ENCODE measurements around the gene DKC1.

The DKC1 gene

DNA sequence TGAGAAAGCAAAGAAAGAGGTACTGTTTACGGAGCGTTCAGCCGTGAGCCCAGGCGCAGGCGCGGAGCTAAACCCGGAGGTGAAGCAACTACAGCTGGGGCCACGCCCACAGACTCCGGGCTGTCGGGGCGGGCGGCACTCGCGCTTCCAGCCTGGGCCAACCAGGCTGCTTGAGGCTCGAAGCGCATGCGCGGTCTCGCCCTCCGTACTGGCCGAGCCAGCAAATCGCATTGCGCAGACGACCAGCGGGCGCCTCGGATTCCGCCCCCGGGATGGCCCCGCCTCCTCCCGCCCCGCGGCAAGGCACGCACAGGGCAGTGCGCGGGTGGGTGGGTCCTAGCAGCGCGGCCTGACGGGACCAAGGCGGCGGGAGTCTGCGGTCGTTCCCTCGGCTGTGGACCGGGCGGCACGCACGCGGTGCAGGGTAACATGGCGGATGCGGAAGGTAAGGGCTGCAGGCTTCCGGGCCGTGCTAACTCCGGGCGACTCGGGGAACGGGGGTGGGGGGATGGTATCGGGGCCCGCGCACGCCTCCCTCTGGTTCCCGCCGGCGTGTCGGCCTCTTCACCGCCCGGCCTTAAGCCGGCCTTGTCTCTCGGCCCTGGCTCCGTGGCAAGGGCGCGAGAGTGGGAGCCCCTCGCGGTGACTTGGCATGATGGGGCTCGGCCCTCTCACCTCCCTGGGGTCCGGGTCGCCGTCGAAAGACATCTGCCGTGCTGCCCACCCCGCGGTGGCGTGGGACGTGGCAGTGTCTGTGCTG, at the start of gene DKC1:
Gene DKC1, plus strand, starts transcription at position 328 of the 760 bp plus-strand sequence. Its CDS starts 102 bp downstream, at position 430.
- peak; percentile 95 to 99 for DNase-seq

DNA sequence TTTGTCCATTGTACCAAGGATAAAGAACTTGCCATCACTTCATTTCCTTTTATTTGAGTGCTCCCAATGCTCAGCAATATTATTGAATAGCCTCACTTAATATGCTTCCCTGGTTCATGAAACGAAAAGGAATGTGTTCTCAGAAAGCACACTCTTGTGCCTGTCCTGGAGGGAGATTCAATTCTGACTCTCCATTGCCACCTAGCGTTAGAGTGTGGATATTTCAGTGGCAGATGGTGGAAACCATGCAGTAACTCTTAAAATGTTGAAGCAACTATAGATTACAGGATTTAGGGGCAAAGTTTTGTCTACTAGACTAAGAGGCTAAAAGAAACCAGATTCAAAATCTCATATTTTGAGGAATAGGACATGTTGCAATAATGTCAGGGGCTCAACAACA, 47.7 kb upstream of the DKC1 start:
- peak in 1 of 2 experiments; percentile 67 for DNase-seq

DNA sequence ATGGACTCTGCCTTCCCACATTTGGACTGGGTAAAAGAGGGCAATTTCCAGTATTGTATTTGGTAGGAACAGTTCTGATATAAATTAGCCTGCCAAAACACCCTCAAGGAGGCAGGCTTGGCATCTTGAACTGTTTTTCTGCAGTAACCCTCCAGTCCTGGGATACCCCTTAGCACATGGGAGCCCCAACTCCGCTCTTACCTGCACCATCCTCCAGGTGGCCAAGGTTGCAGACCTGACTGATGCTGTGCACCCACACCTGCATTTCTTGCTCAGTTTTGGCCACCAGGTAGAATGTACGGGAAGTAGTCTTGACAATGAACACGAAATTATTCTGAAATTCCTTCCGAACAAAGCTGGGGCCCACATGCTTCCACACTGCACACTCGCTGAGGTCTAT, 46.8 kb upstream of the DKC1 start:
- DNase-seq: no peak

DNA sequence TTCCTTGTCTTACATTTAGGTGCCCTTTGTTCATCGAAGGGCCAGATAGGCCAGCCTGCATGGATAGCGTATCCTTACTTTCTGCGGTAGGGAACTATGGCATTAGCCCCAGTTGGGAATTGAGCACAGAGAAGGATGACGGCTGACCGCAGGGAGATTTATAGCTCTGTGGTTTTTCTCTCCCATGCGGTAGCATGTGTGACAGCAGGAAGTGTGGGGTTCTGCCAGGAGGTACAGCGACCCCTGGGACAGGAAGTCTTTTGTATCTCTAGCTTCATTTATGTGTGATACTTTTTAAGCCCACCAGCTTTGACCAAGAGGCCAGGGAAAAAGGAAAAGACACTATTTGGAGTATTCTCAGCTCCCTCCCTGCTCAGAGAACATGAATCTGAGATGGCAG, 44.8 kb upstream of the DKC1 start:
- no peak for DNase-seq

DNA sequence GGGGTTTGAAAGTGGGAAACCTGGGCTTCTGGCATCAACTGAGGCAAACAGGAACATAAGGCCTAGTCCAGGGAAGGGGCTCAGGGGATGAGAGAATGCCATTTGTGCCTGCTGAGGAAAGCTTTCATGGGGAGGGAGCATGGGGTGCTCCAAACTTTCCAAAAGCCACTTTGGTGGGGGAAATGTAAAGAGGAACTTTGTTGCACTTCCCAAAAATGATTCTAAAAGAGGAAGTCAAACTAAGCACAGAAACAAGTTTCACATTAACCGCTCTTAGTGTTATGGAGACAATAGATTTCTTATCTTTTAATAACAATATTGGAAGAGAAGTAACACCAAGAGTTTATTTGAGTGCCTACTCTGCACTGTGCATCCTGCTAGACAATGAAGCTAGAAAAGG, 44.0 kb upstream of the DKC1 start:
- no peak for DNase-seq

DNA sequence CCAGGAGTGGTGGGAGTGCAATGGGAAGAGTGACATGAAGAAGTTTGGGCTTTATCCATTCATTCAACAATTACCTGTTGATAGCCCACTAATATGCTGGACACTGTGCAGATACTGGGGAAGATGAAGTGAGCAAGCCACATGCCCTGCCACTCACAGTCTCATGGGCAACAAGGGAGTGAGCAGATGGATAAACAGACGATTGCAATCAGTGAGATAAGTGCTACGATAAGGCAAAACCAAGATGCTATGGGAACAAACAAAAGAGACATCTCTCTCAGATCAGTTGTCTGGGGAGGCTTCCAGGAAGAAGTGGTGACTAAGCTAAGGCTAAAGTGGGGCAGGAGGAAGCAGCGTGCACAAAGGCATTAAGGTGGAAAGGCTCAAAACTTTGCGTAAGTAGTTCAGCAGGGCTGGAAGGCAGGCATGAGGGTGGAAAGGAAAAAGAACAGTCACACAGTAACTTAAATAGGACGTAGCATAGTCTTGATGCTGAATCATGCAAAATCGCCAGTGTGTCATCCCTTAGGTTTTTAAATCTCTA, 43.5 kb upstream of the DKC1 start:
- DNase-seq: no peak

DNA sequence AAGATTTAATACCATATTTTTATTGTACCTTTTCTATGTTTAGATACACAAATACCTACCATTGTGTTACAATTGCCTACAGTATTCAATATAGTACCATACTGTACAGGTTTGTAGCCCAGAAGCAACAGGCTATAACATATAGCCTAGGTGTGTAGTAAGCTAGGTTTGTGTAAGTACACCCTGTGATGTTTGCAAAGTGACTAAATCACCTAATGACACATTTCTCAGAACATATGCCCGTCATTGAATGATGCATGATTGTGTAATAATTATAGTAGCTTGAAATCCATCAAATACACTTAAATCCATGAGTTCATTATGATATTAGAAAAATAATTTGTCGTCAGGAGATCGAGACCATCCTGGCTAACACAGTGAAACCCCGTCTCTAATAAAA, 42.6 kb upstream of the DKC1 start:
- DNase-seq: no peak

DNA sequence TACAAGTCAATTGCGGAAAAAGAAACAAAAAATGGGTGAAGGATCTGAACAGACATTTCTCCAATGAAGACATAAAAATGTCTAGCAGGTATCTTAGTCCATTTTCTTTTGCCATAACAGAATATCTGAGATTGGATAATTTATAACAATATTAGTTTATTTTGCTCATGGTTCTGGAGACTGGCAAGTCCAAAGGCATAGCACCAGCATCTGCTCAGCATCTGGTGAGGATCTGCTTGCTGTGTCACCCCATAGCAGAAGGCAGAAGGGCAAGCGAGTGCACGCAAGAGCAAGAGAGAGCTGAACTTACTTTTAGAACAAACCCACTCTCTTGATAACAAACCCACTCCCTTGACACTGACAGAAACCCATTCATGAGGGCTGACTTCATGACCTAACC, 41.5 kb upstream of the DKC1 start:
- no peak for DNase-seq

DNA sequence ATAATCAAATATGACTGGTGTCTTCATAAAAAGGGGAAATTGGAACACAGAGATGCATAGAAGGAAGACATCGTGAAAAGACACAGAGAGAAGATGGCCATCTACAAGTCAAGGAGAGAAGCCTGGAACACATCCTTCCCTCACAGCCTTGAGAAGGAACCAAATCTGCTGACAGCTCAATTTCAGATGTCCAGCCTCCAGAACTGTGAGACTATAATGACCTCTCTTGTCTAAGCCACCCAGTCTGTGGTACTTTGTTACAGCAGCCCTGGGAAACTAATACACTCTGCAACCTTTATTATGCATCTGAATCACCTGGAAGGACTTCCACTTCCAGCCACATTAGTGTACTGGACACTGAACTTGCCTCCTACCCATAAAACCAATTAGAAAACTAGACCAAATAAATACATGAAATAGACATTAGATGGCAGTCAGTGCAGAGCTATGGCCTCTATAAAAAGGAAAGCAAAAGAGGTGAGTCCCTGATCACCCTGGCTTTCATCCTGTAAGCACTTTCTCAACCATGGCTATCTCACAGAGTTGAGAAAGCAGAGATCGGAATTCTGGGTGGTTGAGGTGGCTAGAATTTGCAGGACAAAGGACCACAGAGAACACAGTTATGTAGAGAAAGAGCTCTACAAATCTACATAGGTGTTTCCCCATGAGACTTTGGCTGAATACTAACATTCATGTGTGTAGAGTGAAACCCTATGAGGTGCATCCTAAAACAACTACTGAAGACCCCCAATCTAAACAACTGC, 37.5 kb upstream of the DKC1 start:
- DNase-seq: no peak

DNA sequence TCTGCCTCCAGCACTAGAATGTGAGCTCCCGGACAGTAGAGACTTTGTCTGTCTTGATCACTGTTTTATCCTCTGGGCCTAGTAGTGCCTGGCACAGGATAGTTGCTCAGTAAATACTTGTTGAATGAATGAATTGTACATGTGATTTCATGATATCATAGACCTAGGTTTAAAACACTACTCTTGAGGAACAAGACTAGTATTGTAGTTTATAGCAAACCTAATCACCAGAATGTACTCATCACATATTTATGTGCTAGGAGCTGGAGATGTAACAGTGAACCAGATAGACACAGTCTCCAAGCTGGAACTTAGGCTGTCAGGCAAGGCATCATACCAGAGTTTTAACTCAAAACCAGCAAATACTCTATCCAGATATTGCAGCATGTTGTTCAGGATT, 35.2 kb upstream of the DKC1 start:
- no peak for DNase-seq

DNA sequence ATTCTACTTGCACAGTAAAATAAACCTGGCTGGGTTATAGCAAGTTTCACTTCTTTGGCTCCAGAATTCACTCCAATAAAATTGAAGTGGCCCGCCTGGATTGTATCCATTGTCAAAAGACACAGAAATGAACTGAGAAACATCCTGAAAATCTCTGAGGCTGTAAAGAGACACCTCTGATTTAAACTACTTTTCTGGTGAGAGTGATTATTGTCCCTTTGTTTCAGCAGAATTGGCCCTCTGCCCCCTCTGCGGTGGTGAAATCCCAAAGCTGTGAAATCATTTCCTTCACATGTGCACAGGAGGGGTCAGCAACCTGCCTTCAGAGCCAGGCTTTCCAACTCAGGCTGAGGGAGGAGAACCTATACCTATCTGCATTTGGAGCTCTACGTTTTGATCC, 34.8 kb upstream of the DKC1 start:
- DNase-seq: no peak

DNA sequence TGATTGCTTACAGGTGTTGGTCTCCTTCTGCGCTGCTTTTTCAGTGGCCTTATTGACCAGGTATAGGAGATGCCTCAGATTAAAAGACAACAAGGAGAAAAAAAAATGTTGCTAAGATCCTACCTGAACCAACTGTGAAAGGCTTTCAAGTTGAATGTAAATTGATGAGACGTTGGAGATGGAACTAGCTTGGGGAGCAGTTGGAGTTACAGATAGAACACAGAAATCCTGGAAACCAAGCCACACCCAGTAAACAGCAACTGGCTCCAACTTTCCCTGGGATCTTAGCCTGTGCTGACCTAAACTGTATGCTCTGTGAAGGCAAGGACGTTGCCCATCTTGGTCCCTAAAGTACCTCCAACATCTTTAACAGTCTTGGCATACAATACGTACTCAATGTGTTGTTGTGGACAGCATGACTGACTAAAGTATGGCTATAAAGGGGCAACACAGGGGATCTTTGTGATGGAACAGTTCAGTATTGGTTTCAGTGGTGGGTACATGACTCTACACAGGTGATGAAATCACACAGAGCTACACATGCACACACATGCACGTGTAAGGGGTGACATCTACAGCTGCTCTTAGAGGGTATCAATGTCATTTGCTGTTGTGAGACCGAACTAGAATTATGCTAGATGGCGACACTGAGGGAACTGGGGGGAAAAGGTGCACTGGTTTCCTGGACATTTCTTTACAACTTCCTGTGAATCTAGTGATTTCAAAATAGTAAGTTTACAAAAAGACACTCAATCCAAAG, 34.1 kb upstream of the DKC1 start:
- DNase-seq: no peak

DNA sequence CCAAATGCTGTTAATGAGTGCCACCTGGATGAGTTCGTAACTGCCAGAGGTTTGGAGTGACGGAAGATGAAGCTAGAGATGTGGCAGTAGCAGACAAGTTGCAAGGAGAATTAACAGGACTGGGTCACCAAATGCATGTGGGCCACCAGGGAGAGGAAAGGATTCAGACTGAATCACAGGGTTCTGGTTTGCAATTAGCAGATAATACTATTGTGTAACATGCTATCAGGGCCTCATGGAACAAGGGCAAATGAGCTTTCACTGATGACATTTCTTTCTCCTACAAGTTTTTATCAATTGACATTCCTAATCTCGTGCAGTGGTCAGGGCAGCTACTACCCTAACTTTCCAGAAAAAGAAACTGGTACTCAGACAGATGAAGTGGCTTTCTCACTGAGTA, 33.2 kb upstream of the DKC1 start:
- no peak for DNase-seq

DNA sequence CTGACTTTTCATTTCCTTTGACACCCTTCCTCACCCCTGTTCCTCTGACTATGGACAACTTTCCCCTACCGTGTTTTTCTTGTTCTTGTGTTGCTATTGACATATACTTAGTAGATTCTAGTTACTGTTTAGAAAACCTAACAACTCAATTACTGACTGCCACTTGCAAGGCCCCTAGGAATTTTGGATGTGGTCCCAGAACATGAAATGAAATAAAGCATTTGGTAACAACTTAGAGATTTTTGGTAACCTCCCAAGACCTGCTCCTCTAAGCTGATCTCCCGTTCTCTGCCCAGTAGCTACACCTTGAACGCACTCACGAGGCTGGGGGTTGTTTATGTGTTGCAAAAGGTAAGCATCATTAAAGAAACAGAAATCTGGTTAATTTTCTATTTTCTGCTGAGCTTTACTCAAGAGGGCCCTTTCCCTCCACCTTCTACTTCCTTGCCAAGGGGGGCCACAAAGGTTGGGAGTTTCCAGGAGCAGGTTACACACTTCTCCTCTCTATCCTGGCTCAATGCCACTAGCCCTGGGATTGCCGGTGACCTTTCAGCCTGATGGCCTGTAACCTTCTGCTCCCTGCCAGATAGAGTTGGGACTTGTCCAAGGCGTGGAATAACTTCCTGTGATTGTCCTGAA, 32.3 kb upstream of the DKC1 start:
- no peak for DNase-seq

DNA sequence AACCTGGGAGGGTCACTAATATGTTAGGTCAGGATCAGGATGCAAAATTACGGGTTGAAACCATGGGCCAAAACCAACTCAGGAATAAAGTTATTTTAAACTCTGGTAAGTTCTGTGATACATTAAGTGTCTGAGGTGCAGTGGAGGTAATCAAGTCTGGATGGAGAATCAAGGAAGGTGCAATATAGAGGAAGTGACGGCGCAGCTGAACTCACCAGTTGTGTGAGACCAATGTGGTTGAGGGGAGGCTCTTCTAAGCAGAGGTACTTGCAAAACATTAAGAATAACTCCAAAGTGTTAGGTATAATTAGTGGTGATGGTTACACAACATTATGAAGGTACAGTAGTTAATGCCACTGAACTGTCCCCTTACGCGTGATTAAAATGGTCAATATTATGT, 31.5 kb upstream of the DKC1 start:
- no peak for DNase-seq

DNA sequence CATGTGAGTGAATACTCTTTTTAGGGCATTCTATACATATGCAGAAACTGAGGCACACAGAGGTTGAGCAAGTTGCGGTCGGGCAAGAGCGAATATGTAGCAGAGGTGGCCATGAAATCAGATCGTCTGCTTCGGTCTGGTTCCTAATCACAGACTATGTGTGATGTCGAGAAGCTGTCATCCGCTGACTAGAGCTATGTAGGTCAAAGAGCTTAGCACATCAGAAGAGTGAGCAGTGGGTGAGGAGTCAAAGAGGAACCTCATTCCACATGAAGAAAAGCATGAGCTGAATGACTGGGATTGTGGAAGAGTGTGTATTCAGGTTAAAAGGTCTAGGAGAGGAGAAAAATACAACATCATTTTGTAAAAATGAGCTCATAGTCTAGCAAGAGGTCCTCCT, 30.8 kb upstream of the DKC1 start:
- DNase-seq: no peak

DNA sequence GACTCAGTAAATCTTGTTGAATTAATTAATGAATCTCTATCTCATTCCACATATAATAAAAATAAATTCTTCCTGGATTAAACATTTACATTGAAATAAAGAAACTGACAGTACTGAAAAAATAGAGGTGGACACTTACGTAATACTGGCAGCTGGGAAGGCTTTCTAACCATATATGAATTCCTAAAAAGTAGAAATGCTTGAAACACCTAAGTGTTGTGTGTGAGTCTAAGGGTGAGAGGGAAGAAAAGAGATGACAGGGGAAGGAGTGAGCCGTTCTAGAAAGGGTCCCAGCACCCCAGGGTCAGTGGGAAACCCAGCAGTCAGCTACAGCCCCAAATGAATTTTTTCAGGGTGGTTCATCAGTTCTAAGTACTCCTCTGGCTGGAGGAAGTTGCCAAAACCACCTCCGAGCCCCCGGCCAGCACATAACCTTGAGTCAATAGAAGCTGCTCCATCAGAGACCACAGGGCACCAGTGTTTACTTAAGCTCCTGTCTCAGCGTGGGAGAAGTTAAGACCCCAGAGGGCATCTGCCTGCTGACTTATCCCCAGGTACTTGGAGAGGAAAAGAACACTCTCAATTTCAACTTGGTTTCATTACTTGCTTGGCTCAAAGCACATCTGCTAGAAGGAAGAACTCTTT, 30.1 kb upstream of the DKC1 start:
- no peak for DNase-seq

DNA sequence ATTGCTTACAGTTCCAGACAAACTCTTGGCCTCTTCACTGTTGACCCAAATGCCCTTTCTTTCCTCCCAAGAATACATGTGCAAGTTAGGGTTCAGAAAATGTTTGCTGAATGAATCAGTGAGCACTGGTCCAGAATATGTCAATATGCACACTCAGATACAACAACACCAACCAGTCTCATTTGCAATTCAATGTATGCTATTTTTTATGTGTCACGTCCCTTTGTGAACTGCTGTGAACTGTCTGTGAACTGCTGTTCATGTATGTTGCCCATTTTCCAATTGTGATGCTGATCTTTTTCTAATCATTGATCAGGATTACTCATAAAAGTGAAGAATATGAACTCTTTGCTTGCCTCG, 29.6 kb upstream of the DKC1 start:
- no peak for DNase-seq

DNA sequence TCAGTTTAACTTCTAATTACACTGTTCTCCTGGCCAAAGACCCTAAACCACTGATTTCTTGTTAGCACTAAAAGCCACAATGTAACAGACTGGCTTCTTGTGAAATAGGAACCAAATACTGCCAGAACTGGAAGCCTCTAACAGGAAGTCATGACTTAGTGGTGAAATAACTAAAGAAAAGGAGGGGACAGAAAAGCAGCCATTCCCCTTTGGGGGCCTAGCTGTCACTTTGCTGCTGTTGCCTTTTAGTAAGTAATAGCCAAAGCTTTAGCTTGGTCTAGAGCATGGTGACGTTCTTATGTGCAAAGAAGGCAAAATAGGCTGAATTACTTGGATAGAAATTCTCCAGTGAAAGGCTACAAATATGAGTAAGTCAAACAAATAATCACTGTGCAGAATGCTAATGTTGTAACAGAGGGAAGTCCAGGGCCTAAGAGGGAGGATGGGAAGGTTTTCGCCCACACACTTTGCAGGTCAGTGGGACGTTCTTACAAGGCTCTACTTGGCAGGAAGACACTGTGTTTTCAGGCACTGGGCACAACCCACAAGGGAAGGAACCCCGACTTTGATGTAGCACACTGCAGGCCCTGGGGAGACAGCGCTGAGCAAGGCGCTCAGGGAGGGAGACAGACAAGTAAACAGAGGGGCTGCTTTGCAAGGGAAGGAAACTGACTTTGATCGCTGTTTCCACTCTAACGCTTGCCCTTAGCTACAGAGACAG, 28.4 kb upstream of the DKC1 start:
- DNase-seq: no peak

DNA sequence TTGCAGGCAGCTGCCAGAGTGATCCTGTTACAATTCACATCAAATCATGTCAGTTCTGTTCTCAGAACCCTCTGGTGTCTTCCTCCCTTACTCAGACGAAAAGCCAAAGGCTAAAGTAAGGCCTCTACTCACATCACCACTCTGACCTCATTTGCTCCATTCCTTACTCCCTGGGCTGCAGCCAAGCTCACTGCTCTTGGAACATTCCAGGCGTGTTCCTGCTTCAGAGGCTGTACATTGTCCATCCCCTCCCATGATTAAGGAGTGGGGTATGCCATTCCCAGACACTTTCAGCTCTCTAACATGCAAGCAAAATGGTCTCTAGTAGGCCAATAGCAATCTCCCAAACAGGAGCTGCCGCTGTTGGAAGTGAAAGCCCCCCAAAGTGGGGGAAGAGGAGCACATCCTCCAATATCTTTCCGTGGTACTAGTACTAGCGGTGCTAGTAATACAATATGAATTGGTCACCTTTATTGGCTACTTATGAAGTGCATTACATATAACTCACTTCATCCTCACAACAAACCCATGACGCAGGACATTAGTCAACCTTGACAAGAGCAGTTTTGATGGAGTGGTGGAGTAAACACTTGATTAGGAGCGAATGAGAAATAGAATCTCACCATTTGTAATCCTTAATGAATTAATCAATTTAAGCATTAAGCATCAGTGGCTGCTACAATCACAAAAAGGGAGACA, 26.8 kb upstream of the DKC1 start:
- DNase-seq: no peak

DNA sequence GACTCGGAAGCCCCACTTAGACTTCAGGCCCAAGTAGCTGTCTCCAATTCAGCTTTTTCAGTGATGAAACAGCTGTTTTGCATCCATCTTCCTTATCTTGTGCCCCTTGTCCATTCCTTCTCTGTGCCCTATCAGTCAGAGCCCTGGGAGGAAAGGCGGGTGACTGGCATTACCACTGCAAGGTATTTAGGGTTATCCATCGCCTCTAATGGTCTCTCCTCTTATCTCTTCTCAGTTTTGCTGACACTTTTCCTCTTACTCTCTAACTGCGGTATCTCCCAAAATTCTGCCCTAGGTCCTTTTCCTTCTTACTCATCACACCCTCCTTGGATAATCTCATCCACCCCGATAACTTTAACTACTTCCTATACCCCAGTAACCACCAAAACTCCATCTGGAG, 25.5 kb upstream of the DKC1 start:
- DNase-seq: no peak
